HFF-Myc (cell line): ENCODE measurements around the gene MAB21L3.

ENCODE experiments used
- DNase-seq: peaks from one replicate; pipeline ENCODE4 v3.0.0-alpha.2; 2011; ENCODE audit warnings: low read depth; ENCODE audit errors: extremely low read depth
- H3K4me3 ChIP-seq: replicated peaks from 2 replicates; pipeline ENCODE4 v1.5.1; 2011; ENCODE audit warnings: low read depth, mild to moderate bottlenecking, control low read depth, low read length
- CTCF ChIP-seq: IDR thresholded peaks from 2 replicates; pipeline ENCODE4 v1.5.1; 2012; ENCODE audit warnings: mild to moderate bottlenecking, low read depth, low read length, control low read depth; ENCODE audit errors: missing control alignments

MAB21L3 gene

DNA sequence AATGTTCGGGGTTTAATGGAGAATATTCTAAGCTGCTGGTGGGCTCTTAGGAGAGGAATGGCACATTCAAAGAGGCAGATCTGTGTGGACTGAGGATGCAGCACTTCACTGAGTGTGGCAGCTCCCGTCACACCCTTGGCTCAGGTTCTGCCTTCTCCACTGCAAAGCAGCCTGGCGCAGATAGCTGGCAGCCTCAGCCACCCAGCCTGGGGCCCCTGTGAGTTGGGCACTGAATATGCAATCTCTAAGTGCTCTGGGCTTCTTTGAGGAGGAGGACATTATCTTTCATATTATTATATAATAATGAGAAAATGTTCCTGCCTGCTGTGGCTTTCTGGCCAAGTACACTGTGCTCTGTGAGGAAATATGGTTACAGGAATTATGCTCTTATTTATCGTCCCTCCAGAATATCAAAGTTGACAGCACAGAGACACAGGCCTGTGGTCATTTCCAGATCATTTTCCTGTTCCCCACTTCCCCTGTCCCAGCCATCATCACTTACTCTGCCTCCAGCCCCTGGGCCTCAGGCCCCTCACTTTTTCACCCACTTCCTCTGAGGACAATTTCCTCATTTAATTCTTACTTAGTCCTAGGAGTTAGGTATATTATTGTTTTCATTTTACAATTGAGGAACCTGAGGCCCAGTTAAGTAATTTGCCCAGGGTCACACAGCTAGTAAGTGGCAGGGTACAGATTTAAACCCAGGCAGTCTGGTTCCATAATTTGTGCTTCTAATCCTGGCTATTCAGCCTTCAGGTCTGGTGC is 53.6 kb downstream of the MAB21L3 start:
- no peak overlapping the region for H3K4me3 ChIP-seq
- TF ChIP-seq CTCF, result no peak
- no peak for DNase-seq

GRCh38 chr1:116165572-116165971 is 54.4 kb downstream of the MAB21L3 start:
- H3K4me3 ChIP-seq, result no peak overlapping the region
- no peak for TF ChIP-seq CTCF
- DNase-seq, result no peak

GRCh38 chr1:116166011-116166571 is 54.9 kb downstream of the MAB21L3 start:
- no peak for TF ChIP-seq CTCF
- no peak for DNase-seq
- H3K4me3 ChIP-seq, result no peak overlapping the region

- no peak for DNase-seq
- TF ChIP-seq CTCF, result no peak
- no peak overlapping the region for H3K4me3 ChIP-seq
Measured at GRCh38 chr1:116166655-116167054, 55.5 kb downstream of the MAB21L3 start.

- peak overlapping the region; percentile 10 for H3K4me3 ChIP-seq
- DNase-seq, result no peak
- TF ChIP-seq CTCF, result no peak
Measured at GRCh38 chr1:116167625-116168276, 56.6 kb downstream of the MAB21L3 start.

DNA sequence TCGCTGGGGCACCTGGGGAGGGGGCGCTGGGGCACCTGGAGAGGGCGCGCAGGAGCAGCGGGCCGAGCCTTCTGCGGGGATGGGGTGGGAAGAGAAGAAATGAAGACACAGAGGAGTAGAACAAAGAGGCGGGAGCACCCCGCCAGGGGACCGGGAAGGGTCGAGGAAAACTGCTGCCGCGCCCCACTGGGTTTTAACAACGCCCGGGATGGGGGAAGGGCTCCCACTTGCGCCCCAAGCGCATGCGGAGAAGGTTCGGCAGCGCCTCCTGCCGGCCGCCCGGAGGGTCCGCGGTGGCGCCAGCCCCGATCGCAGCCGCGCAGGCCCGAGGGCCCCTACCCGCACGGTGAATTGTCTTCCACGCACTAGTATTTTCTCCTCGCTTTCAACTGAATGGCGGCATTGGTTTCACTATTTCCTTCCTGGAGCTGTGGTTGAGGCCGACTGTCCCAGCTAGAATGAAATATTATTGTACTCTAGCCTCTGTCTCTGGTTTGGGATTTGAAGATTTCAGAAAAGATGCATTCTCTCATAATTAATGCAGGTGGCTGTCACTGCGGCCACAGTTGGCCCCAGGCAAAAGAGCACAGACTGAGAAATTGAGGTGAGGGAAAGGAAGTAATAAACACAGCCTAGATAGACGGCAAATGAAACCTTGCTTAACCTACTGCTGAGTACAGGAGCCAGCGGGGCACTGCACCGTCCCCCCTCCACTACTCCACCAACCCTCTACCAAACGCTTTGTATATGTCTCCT is 57.3 kb downstream of the MAB21L3 start:
- peak; percentile 6 for DNase-seq
- TF ChIP-seq CTCF, result peak; percentile 87

More for the DNA sequence above, 57.3 kb downstream of the MAB21L3 start:
- H3K4me3 ChIP-seq, result peak overlapping the region; percentile 10
